ENCODE data around the gene CARD19.
A peak's percentile ranks its signal among the peaks of the same experiment; 100 is the strongest.

Gene CARD19

GRCh38 chr9:93096131-93096802, at the start of gene CARD19:
Gene CARD19, plus strand, starts transcription at chr9:93096217. Its CDS starts 129 bp downstream, at chr9:93096346.
- DNase-seq: peak; percentile 36

- DNase-seq: no peak
Observed at GRCh38 chr9:93048566-93049448, 47.2 kb upstream of the CARD19 start.

GRCh38 chr9:93049491-93049890, 46.5 kb upstream of the CARD19 start:
- no peak for DNase-seq

- DNase-seq: no peak
Observed at GRCh38 chr9:93050231-93050630, 45.8 kb upstream of the CARD19 start.

GRCh38 chr9:93051680-93052089, 44.3 kb upstream of the CARD19 start:
- DNase-seq: peak; percentile 30

- DNase-seq: no peak
Observed at GRCh38 chr9:93052791-93053540, 43.1 kb upstream of the CARD19 start.

GRCh38 chr9:93053781-93054331, 42.2 kb upstream of the CARD19 start:
- no peak for DNase-seq

- DNase-seq: no peak
Observed at GRCh38 chr9:93054758-93055704, 41.0 kb upstream of the CARD19 start.

- no peak for DNase-seq
Observed at GRCh38 chr9:93057042-93057702, 38.8 kb upstream of the CARD19 start.

GRCh38 chr9:93057703-93058354, 38.2 kb upstream of the CARD19 start:
- no peak for DNase-seq

GRCh38 chr9:93058355-93059010, 37.5 kb upstream of the CARD19 start, which contains the start of gene SUSD3:
Gene SUSD3, plus strand, starts transcription at chr9:93058701. Its CDS starts 42 bp downstream, at chr9:93058743.
- peak; percentile 50 for DNase-seq

- DNase-seq: no peak
Observed at GRCh38 chr9:93059011-93059714, 36.9 kb upstream of the CARD19 start.

- DNase-seq: no peak
Observed at GRCh38 chr9:93059715-93060578, 36.1 kb upstream of the CARD19 start.

GRCh38 chr9:93060746-93061259, 35.2 kb upstream of the CARD19 start:
- DNase-seq: no peak

GRCh38 chr9:93061260-93061751, 34.7 kb upstream of the CARD19 start:
- no peak for DNase-seq

GRCh38 chr9:93061791-93062763, 33.9 kb upstream of the CARD19 start:
- DNase-seq: no peak
